Dedifferentiated amniotic fluid mesenchymal stem cell (primary cell): ENCODE measurements around the gene PCSK5.
"Not testable (repeated sequence)": the region's sequence is repeated elsewhere in the genome, so short reads cannot be mapped to it uniquely, and the experiment has no call there.

Experiments
- DNase-seq: peaks from one replicate; pipeline ENCODE4 v3.0.0-alpha.2; 2016; ENCODE audit errors: extremely low spot score

Gene PCSK5

GRCh38 chr9:76310991-76311390 is 420.5 kb downstream of the PCSK5 start:
- DNase-seq = no peak

- DNase-seq = no peak
Measured at GRCh38 chr9:76311537-76311936, 421.1 kb downstream of the PCSK5 start.

- DNase-seq = no peak
Measured at GRCh38 chr9:76313771-76314170, 423.3 kb downstream of the PCSK5 start.

- DNase-seq = no peak
Measured at GRCh38 chr9:76314321-76314720, 423.8 kb downstream of the PCSK5 start.

- DNase-seq = no peak
Measured at GRCh38 chr9:76316069-76316468, 425.6 kb downstream of the PCSK5 start.

GRCh38 chr9:76319466-76319865 is 429.0 kb downstream of the PCSK5 start:
- not testable (repeated sequence) for DNase-seq

GRCh38 chr9:76321195-76321828 is 430.8 kb downstream of the PCSK5 start:
- peak; percentile 63 for DNase-seq

GRCh38 chr9:76322810-76323209 is 432.3 kb downstream of the PCSK5 start:
- DNase-seq = no peak

- DNase-seq = no peak
Measured at GRCh38 chr9:76323490-76323889, 433.0 kb downstream of the PCSK5 start.

- DNase-seq = not testable (repeated sequence)
Measured at GRCh38 chr9:76324030-76324429, 433.6 kb downstream of the PCSK5 start.

GRCh38 chr9:76330034-76330433 is 439.6 kb downstream of the PCSK5 start:
- DNase-seq = no peak

- no peak for DNase-seq
Measured at GRCh38 chr9:76333388-76333787, 442.9 kb downstream of the PCSK5 start.

- no peak for DNase-seq
Measured at GRCh38 chr9:76333964-76334363, 443.5 kb downstream of the PCSK5 start.

- DNase-seq = no peak
Measured at GRCh38 chr9:76336027-76336426, 445.6 kb downstream of the PCSK5 start.

GRCh38 chr9:76338418-76338817 is 447.9 kb downstream of the PCSK5 start:
- DNase-seq = no peak

- no peak for DNase-seq
Measured at GRCh38 chr9:76341616-76342015, 451.1 kb downstream of the PCSK5 start.

- DNase-seq = no peak
Measured at GRCh38 chr9:76342201-76342600, 451.7 kb downstream of the PCSK5 start.

GRCh38 chr9:76342858-76343257 is 452.4 kb downstream of the PCSK5 start:
- DNase-seq = no peak

GRCh38 chr9:76349865-76350264 is 459.4 kb downstream of the PCSK5 start:
- DNase-seq = no peak

- no peak for DNase-seq
Measured at GRCh38 chr9:76351006-76351405, 460.5 kb downstream of the PCSK5 start.

- no peak for DNase-seq
Measured at GRCh38 chr9:76352026-76352620, 461.6 kb downstream of the PCSK5 start.

- no peak for DNase-seq
Measured at GRCh38 chr9:76353280-76353679, 462.8 kb downstream of the PCSK5 start.

GRCh38 chr9:76354221-76354620 is 463.7 kb downstream of the PCSK5 start:
- DNase-seq = no peak

- no peak for DNase-seq
Measured at GRCh38 chr9:76355886-76356285, 465.4 kb downstream of the PCSK5 start.
